ENCODE data around the gene HAL.

The HAL gene

GRCh38 chr12:95999484-95999883, 3.3 kb upstream of the HAL start:
- Histone ChIP-seq H3K4me3 (ENCODE audit: low read length) (no peak overlapping the region), H3K4me2 (ENCODE audit: low read depth, low read length) (no peak overlapping the region), H3K27me3 (replicated peaks; ENCODE audit: insufficient read depth, low read length) (no peaks in the 10 kb centered on the region), H3K9ac (ENCODE audit: low read length) (no peak overlapping the region), H4K20me1 (ENCODE audit: insufficient read depth, low read length) (no peaks in the 10 kb centered on the region), H2AFZ (ENCODE audit: low read length) (no peak overlapping the region), H3K9me2 (replicated peaks; ENCODE audit: insufficient read depth, low read length) (no peaks in the 10 kb centered on the region), H3F3A (ENCODE audit: insufficient read depth, low read length) (no peaks in the 10 kb centered on the region), H3K4me1 (ENCODE audit: low read length) (no peaks in the 10 kb centered on the region), H3K27ac (ENCODE audit: low read length) (no peak overlapping the region), H3K36me3 (replicated peaks; ENCODE audit: insufficient read depth, low read length) (no peaks in the 10 kb centered on the region), H3K9me3 (replicated peaks; ENCODE audit: insufficient read depth, low read length) (no peaks in the 10 kb centered on the region), H3K79me2 (ENCODE audit: low read length) (no peaks in the 10 kb centered on the region)
- TF ChIP-seq EZH2 (optimal IDR thresholded peaks at IDR 0.05; ENCODE audit: low read depth, low read length) (no peak), CTCF (IDR thresholded peaks at IDR 0.05; ENCODE audit: low read length) (no peak), EZH2phosphoT487 (IDR thresholded peaks at IDR 0.05; ENCODE audit: low read length) (no peak)
- DNase-seq: no peak

GRCh38 chr12:95998611-95999286, 2.6 kb upstream of the HAL start:
- Histone ChIP-seq H3K36me3 (replicated peaks; ENCODE audit: insufficient read depth, low read length) (no peaks in the 10 kb centered on the region), H3K9me2 (replicated peaks; ENCODE audit: insufficient read depth, low read length) (no peaks in the 10 kb centered on the region), H3K4me2 (ENCODE audit: low read depth, low read length) (peak overlapping the region; percentile 19; the same call in 1 of the 2 replicates), H3K4me1 (ENCODE audit: low read length) (no peaks in the 10 kb centered on the region), H3K79me2 (ENCODE audit: low read length) (no peaks in the 10 kb centered on the region), H3K9ac (ENCODE audit: low read length) (no peak overlapping the region), H3K9me3 (replicated peaks; ENCODE audit: insufficient read depth, low read length) (no peaks in the 10 kb centered on the region), H2AFZ (ENCODE audit: low read length) (no peak overlapping the region), H4K20me1 (ENCODE audit: insufficient read depth, low read length) (no peaks in the 10 kb centered on the region), H3K27ac (ENCODE audit: low read length) (no peak overlapping the region), H3K27me3 (replicated peaks; ENCODE audit: insufficient read depth, low read length) (no peaks in the 10 kb centered on the region), H3K4me3 (ENCODE audit: low read length) (no peak overlapping the region), H3F3A (ENCODE audit: insufficient read depth, low read length) (no peaks in the 10 kb centered on the region)
- no peak for TF ChIP-seq EZH2 (optimal IDR thresholded peaks at IDR 0.05; ENCODE audit: low read depth, low read length)
- TF ChIP-seq EZH2phosphoT487 (IDR thresholded peaks at IDR 0.05; ENCODE audit: low read length): no peak
- TF ChIP-seq CTCF (IDR thresholded peaks at IDR 0.05; ENCODE audit: low read length): peak; percentile 86
- peak; percentile 86 for DNase-seq

- H3K4me1 ChIP-seq (ENCODE audit: low read length): no peaks in the 10 kb centered on the region
- DNase-seq: no peak
- H3K4me3 ChIP-seq (ENCODE audit: low read length): no peak overlapping the region
- H3K27me3 ChIP-seq (replicated peaks; ENCODE audit: insufficient read depth, low read length): no peaks in the 10 kb centered on the region
- no peaks in the 10 kb centered on the region for H4K20me1 ChIP-seq (ENCODE audit: insufficient read depth, low read length)
- no peak overlapping the region for H3K27ac ChIP-seq (ENCODE audit: low read length)
- no peak overlapping the region for H2AFZ ChIP-seq (ENCODE audit: low read length)
- H3K9ac ChIP-seq (ENCODE audit: low read length): no peak overlapping the region
- no peaks in the 10 kb centered on the region for H3K79me2 ChIP-seq (ENCODE audit: low read length)
- H3F3A ChIP-seq (ENCODE audit: insufficient read depth, low read length): no peaks in the 10 kb centered on the region
- TF ChIP-seq CTCF (IDR thresholded peaks at IDR 0.05; ENCODE audit: low read length): no peak
- no peak for TF ChIP-seq EZH2phosphoT487 (IDR thresholded peaks at IDR 0.05; ENCODE audit: low read length)
- TF ChIP-seq EZH2 (optimal IDR thresholded peaks at IDR 0.05; ENCODE audit: low read depth, low read length): no peak
- no peaks in the 10 kb centered on the region for H3K36me3 ChIP-seq (replicated peaks; ENCODE audit: insufficient read depth, low read length)
- H3K9me2 ChIP-seq (replicated peaks; ENCODE audit: insufficient read depth, low read length): no peaks in the 10 kb centered on the region
- H3K4me2 ChIP-seq (ENCODE audit: low read depth, low read length): no peak overlapping the region
- no peaks in the 10 kb centered on the region for H3K9me3 ChIP-seq (replicated peaks; ENCODE audit: insufficient read depth, low read length)
These were observed 1.9 kb upstream of the HAL start for GRCh38 chr12:95997911-95998510.
